HuH-7.5 (cell line): Measurements from ENCODE around the gene KIAA1191.
"Not testable (repeated sequence)": the region's sequence is repeated elsewhere in the genome, so short reads cannot be mapped to it uniquely, and the experiment has no call there.

Experiments used
- DNase-seq: peaks from one replicate; pipeline ENCODE4 v3.0.0; 2011; ENCODE audit warnings: low spot score

The KIAA1191 gene

GRCh38 chr5:176361437-176362232 lies at the start of gene KIAA1191:
Gene KIAA1191 (minus strand): TSS chr5:176361764. CDS start chr5:176359508, 2,256 bp downstream.
- DNase-seq, result peak; percentile 90

GRCh38 chr5:176410486-176411180 lies 49.1 kb upstream of the KIAA1191 start:
- no peak for DNase-seq

- DNase-seq, result no peak
Observed at GRCh38 chr5:176409765-176410164, 48.2 kb upstream of the KIAA1191 start.

- DNase-seq, result no peak
Observed at GRCh38 chr5:176408590-176408989, 47.0 kb upstream of the KIAA1191 start.

- DNase-seq, result not testable (repeated sequence)
Observed at GRCh38 chr5:176408252-176408573, 46.6 kb upstream of the KIAA1191 start.

GRCh38 chr5:176407456-176408251 lies 46.1 kb upstream of the KIAA1191 start:
- DNase-seq, result no peak

- DNase-seq, result no peak
Observed at GRCh38 chr5:176406436-176407052, 45.0 kb upstream of the KIAA1191 start.

GRCh38 chr5:176405656-176406435 lies 44.3 kb upstream of the KIAA1191 start:
- DNase-seq, result no peak

GRCh38 chr5:176401281-176402205 lies 40.0 kb upstream of the KIAA1191 start:
- DNase-seq, result no peak

- no peak for DNase-seq
Observed at GRCh38 chr5:176400382-176401156, 39.0 kb upstream of the KIAA1191 start.

- no peak for DNase-seq
Observed at GRCh38 chr5:176397736-176398420, 36.3 kb upstream of the KIAA1191 start.

GRCh38 chr5:176396330-176396729 lies 34.8 kb upstream of the KIAA1191 start:
- DNase-seq, result no peak

- DNase-seq, result no peak
Observed at GRCh38 chr5:176394881-176395675, 33.5 kb upstream of the KIAA1191 start.

- no peak for DNase-seq
Observed at GRCh38 chr5:176394096-176394495, 32.5 kb upstream of the KIAA1191 start.

- no peak for DNase-seq
Observed at GRCh38 chr5:176392526-176392925, 31.0 kb upstream of the KIAA1191 start.

- DNase-seq, result no peak
Observed at GRCh38 chr5:176391999-176392398, 30.4 kb upstream of the KIAA1191 start.

- DNase-seq, result no peak
Observed at GRCh38 chr5:176391479-176391878, 29.9 kb upstream of the KIAA1191 start.
